SKM-1 treated with dmso at 0.1 percent for 144 hours (cell line): ENCODE data around the gene CRTAC1.

Source experiments
- DNase-seq: peaks from one replicate; lab custom pipeline; 2025; ENCODE audit not compliant: unreplicated experiment; lab: John Stamatoyannopoulos, UW

CRTAC1 gene, protein sequence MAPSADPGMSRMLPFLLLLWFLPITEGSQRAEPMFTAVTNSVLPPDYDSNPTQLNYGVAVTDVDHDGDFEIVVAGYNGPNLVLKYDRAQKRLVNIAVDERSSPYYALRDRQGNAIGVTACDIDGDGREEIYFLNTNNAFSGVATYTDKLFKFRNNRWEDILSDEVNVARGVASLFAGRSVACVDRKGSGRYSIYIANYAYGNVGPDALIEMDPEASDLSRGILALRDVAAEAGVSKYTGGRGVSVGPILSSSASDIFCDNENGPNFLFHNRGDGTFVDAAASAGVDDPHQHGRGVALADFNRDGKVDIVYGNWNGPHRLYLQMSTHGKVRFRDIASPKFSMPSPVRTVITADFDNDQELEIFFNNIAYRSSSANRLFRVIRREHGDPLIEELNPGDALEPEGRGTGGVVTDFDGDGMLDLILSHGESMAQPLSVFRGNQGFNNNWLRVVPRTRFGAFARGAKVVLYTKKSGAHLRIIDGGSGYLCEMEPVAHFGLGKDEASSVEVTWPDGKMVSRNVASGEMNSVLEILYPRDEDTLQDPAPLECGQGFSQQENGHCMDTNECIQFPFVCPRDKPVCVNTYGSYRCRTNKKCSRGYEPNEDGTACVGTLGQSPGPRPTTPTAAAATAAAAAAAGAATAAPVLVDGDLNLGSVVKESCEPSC

DNA sequence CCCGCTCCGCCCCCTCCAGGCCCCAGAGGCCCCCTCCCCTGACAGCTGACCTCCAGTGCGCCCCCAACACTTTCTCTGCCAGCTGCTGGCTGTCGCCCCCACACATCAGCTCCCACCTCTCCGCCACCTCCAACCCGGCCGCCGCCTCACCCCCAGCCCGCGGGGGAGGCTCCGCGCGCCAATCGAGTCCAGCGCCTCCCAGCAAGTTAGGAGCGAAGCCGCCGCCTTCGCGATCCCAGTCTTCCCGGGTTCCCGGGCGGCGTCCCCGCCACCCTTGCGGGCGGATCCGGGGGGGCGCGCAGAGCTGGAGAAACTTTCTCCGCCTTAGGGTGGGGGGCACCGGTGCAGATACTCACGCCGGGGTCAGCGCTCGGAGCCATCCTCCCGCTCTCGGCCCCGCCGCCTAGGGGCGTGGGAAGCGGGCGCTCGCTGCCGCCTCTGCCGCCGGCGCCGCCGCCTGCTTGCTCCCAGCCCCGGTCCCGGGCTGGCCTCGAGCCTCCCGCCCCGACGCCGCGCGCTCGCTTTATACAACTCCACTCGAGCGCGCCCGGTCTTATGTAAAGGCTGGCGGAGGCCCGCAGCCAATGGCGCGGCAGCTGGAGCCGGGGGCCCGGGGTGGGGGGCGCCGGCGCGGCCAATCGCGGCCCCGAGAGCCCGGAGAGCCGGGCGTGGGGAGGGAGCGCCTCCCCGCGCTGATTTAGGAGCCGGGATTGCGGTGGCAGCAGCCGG is at the start of gene CRTAC1:
CRTAC1 (minus strand) TSS at position 529 of the 729 bp plus-strand sequence; CDS start at position 380, 149 bp downstream.
- no peak for DNase-seq

DNA sequence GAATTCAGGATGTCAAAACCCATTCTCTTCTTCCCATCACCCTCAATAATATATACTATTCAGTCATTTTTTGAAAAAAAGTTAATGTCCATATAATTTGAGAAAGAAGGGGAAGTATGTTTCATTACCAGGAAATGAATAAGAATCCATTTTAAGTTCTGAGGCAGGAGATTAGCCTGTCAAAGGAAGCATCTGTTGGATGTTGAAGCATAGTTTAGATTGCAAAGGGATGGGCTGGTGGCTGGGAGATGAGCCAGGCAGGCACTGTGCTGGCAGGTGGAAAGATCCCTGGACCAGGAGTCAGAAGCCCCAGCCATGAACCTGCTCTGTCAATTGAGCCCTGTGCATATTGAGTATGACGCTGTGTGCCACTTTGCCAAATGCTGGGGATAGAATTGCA is 48.4 kb upstream of the CRTAC1 start:
- no peak for DNase-seq

- DNase-seq: no peak
Observed at GRCh38 chr10:98077223-98077622, 46.8 kb upstream of the CRTAC1 start.

- peak; percentile 8 for DNase-seq
Observed at GRCh38 chr10:98076086-98076485, 45.7 kb upstream of the CRTAC1 start.

GRCh38 chr10:98074315-98074911 is 44.0 kb upstream of the CRTAC1 start:
- no peak for DNase-seq

GRCh38 chr10:98067165-98067564 is 36.7 kb upstream of the CRTAC1 start:
- DNase-seq: no peak

- DNase-seq: no peak
Observed at GRCh38 chr10:98063740-98064027, 33.3 kb upstream of the CRTAC1 start.

DNA sequence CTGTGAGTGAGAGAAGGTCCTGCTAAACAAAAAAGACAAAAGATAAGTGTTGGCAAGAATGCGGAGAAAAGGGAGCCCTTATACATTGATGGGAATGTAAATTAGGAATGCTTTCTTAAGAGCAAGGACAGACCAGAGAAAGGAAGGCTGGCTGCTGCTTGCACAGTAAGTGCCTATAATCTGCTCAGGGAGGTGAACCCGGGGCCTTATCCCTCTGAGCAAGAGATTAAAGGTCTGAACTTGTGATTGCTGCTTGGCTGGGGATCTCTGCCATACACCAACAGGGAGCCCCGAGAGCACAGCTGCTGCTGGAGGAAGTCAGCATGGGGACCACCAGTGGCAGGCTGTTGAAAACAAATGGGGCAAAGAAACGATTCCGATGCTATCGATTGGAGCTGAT is 32.0 kb upstream of the CRTAC1 start:
- DNase-seq: no peak

- no peak for DNase-seq
Observed at GRCh38 chr10:98060079-98060478, 29.7 kb upstream of the CRTAC1 start.

DNA sequence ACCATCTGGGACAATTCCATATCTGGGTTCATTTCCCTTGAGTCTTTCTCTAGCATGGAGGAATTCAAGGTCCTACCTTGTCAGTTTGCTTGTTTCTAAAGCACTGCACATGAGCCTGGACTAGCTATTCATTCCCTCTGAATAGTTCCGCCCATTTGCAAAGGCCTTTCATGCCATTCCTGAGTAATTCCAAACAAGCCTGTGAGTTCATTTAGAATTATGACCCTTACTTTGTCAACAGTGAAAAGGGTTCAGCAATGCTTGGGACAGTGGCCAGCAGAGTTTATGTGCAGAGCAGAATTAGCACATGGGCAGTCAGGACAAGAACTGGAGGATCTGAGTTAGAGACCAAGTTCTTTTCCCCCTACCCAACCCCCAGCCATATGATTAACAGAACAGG is 27.9 kb upstream of the CRTAC1 start:
- no peak for DNase-seq

DNA sequence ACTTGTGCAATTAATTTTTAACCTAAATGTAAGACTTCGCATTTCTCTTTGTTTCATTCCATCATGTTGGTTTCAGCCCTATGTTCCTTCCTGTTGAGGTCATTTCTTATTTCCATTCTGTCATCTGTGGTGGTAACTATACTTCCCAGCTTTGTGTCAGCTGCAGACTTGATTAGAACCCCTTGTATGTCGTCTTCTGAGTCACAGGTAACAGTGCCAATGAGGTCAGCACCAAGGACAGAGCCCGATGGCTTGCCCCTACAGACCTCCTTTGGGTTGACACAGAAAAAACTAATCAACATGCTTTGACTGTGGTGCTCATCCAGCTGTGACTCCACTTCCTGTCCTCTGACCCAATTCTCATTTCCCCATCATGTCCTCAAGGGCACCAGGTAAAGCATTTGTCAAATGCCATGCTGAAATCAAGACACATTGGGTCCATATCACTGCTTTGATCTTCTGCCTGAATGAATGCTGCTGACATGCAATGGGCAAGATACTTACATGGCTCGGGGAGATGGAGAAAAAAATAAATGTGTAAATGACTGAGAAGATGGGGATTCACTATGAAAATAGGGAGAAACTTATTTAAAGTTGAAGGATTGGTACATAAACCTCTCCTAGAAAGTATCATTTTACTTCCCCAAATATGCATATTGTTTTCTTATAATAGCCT is 25.6 kb upstream of the CRTAC1 start:
- DNase-seq: no peak

- no peak for DNase-seq
Observed at GRCh38 chr10:98047009-98047741, 16.8 kb upstream of the CRTAC1 start.

GRCh38 chr10:98045785-98046389 is 15.5 kb upstream of the CRTAC1 start:
- peak; percentile 27 for DNase-seq

DNA sequence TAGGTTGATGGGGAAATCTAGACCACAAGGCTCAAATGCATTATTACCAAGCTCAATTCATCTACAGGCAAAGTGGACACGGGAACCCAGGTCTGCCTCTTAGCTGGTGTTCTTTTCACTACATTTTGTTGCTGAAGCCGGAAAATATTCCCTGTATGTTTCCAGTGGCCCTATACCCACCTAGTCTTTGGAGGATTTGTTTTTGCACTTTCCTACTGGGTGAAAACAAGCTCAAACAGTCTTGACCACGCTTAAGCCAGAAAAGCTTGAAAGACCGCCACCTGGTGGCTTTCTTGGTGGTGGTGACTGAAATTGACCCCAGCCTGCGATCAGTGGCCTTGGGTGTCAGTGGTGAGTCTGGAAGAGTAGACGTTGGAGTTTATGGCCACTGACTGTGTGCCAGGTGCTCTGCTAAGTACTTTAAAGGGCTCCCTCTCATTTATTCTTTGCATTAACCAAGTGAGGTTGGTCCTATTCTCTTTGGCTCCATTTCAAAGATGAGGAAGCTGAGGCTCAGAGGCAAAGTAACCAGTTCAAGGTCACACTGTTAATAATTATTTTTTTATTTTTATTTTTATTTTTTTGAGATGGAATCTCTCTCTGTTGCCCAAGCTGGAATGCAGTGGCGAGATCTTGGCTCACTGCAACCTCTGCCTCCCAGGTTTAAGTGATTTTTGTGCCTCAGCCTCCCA is 11.1 kb upstream of the CRTAC1 start:
- peak; percentile 15 for DNase-seq

GRCh38 chr10:98039690-98040381 is 9.4 kb upstream of the CRTAC1 start:
- no peak for DNase-seq

- no peak for DNase-seq
Observed at GRCh38 chr10:98038288-98038687, 7.9 kb upstream of the CRTAC1 start.

- DNase-seq: no peak
Observed at GRCh38 chr10:98035599-98035998, 5.2 kb upstream of the CRTAC1 start.

- no peak for DNase-seq
Observed at GRCh38 chr10:98033515-98033914, 3.1 kb upstream of the CRTAC1 start.

- no peak for DNase-seq
Observed at GRCh38 chr10:98031440-98031839, 1.0 kb upstream of the CRTAC1 start.
